Measurements from ENCODE around the gene ENPP1. TPM values are rescaled to one million over a fixed set of nuclear protein-coding genes. Genes with fewer than 3 reads are reported as not detected.

ENPP1 gene
- total RNA-seq, 3 donors from 2014 or later (not counting 1 experiment from before 2014, with no cell fraction given), result 0.45 to 0.85 (median 0.83) TPM

DNA sequence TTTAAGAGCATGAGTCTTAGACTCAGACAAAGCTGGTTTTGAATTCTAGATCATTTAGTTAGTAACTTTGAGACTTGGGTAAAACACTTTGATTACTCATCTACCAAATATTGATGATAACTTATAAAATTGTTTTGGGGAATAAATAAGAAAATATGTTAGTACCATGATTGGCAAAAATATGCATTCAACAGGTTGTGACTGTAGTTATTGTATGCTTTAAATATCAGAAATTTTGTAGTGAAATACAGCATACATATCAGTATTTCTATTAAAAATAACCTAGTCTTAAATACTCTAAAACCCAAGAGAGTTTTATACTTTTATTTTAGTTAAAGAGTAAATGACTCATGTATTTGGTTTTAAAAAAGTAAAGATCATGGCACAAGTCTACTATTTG, 68.7 kb downstream of the ENPP1 start:
- Histone ChIP-seq H3K27ac (ENCODE audit: low read length) (no peak overlapping the region), H3K4me3 (ENCODE audit: low read length) (no peak overlapping the region), H3K27me3 (ENCODE audit: control insufficient read depth, insufficient read depth, low read length) (no peaks in the 10 kb centered on the region), H3K36me3 (ENCODE audit: control insufficient read depth, insufficient read depth, low read length) (no peaks in the 10 kb centered on the region), H3K4me1 (ENCODE audit: control insufficient read depth, insufficient read depth, low read length) (no peaks in the 10 kb centered on the region), H3K9me3 (ENCODE audit: control insufficient read depth, insufficient read depth, low read length) (no peaks in the 10 kb centered on the region)
- no peaks in the 10 kb centered on the region for H3K4me1 Mint-ChIP-seq
- H3K36me3 Mint-ChIP-seq, result no peaks in the 10 kb centered on the region
- no peaks in the 10 kb centered on the region for H3K9me3 Mint-ChIP-seq
- intact Hi-C loops (cut with micrococcal nuclease), result no loop called here
- ATAC-seq, result no peak
- DNase-seq, result no peak
- no peak overlapping the region for H3K4me3 Mint-ChIP-seq
- TF ChIP-seq, protein P1, sequence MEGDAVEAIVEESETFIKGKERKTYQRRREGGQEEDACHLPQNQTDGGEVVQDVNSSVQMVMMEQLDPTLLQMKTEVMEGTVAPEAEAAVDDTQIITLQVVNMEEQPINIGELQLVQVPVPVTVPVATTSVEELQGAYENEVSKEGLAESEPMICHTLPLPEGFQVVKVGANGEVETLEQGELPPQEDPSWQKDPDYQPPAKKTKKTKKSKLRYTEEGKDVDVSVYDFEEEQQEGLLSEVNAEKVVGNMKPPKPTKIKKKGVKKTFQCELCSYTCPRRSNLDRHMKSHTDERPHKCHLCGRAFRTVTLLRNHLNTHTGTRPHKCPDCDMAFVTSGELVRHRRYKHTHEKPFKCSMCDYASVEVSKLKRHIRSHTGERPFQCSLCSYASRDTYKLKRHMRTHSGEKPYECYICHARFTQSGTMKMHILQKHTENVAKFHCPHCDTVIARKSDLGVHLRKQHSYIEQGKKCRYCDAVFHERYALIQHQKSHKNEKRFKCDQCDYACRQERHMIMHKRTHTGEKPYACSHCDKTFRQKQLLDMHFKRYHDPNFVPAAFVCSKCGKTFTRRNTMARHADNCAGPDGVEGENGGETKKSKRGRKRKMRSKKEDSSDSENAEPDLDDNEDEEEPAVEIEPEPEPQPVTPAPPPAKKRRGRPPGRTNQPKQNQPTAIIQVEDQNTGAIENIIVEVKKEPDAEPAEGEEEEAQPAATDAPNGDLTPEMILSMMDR (IDR thresholded peaks at IDR 0.05), result no peak
- H3K27me3 Mint-ChIP-seq (ENCODE audit: low read depth in 2 of 2), result no peaks in the 10 kb centered on the region
- no peak overlapping the region for H3K27ac Mint-ChIP-seq

DNA sequence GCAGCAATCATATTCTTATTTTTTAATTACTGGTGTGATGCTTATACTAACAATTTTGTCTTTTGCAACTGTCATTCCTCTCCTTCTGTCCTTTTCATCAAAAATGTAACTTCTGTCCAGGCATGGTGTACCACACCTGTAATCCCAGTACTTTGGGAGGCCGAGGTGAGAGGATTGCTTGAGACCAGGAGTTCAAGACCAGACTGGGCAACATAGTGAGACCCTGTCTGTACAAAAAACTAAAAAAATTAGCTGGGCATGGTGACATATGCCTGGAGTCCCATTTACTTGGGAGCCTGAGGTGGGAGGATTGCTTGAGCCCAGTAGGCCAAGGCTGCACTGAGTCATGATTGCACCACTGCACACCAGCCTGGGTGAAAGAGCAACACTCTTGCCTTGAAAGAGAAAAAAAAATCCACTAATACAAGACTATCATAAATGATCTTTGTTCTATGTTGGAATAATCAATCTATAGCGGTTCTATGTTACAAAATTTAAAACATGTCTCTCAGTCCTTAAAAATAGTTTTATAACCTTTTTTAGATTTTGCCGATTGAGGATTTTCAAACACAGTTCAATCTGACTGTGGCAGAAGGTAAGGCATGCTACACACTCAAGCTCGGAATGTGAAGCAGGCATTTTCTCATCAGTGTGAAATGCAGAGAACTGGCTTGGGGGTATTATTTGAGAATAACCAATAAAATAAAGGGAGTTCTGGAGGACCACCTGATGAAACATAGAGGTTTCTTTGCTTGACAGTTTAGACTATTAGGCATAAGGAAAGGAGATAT, 70.4 kb downstream of the ENPP1 start:
- Histone ChIP-seq H3K27me3 (ENCODE audit: control insufficient read depth, insufficient read depth, low read length) (no peaks in the 10 kb centered on the region), H3K4me3 (ENCODE audit: low read length) (no peak overlapping the region), H3K36me3 (ENCODE audit: control insufficient read depth, insufficient read depth, low read length) (no peaks in the 10 kb centered on the region), H3K27ac (ENCODE audit: low read length) (no peak overlapping the region), H3K4me1 (ENCODE audit: control insufficient read depth, insufficient read depth, low read length) (no peaks in the 10 kb centered on the region), H3K9me3 (ENCODE audit: control insufficient read depth, insufficient read depth, low read length) (no peaks in the 10 kb centered on the region)
- ATAC-seq (no peak), DNase-seq (no peak)
- intact Hi-C loops (cut with micrococcal nuclease), result no loop called here
- Mint-ChIP-seq H3K36me3 (no peaks in the 10 kb centered on the region), H3K27ac (no peak overlapping the region), H3K4me3 (no peak overlapping the region), H3K4me1 (no peaks in the 10 kb centered on the region), H3K27me3 (ENCODE audit: low read depth in 2 of 2) (no peaks in the 10 kb centered on the region), H3K9me3 (no peaks in the 10 kb centered on the region)
- TF ChIP-seq, protein P1 (IDR thresholded peaks at IDR 0.05), result no peak
- 89% methylated on average over 4 of the region's 4 CpGs for WGBS (ENCODE audit: insufficient coverage)

DNA sequence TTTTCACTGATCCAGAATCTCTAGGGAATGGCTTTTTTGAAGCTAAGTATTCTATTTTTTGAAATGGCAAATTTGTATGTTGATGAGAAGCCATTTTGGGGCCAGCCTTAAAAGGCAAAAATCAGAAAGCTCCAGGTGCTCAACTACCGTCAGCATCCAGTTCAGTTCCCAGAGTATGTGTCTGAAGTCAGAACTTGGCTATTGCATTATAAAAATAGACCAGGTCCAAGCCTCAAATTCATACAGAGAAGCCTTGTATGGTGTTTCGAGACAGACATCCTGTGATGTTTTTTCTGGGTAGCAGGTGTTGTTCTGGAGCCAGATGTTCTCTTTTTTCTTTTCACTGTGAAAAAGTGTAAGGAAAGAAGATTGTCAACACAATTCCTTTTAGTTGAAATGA, 75.2 kb downstream of the ENPP1 start:
- Mint-ChIP-seq H3K36me3 (no peaks in the 10 kb centered on the region), H3K9me3 (no peaks in the 10 kb centered on the region), H3K4me1 (no peaks in the 10 kb centered on the region), H3K4me3 (no peak overlapping the region), H3K27ac (no peak overlapping the region), H3K27me3 (ENCODE audit: low read depth in 2 of 2) (no peaks in the 10 kb centered on the region)
- no peaks in the 10 kb centered on the region for H3K27me3 ChIP-seq (ENCODE audit: control insufficient read depth, insufficient read depth, low read length)
- H3K9me3 ChIP-seq (ENCODE audit: control insufficient read depth, insufficient read depth, low read length), result no peaks in the 10 kb centered on the region
- ATAC-seq (no peak), DNase-seq (no peak)
- no peaks in the 10 kb centered on the region for H3K36me3 ChIP-seq (ENCODE audit: control insufficient read depth, insufficient read depth, low read length)
- WGBS (ENCODE audit: insufficient coverage), result 100% methylated on average over 2 of the region's 2 CpGs
- no peak overlapping the region for H3K27ac ChIP-seq (ENCODE audit: low read length)
- TF ChIP-seq, protein P1 (IDR thresholded peaks at IDR 0.05), result no peak
- intact Hi-C loops (cut with micrococcal nuclease), result no loop called here
- H3K4me1 ChIP-seq (ENCODE audit: control insufficient read depth, insufficient read depth, low read length), result no peaks in the 10 kb centered on the region
- H3K4me3 ChIP-seq (ENCODE audit: low read length), result no peak overlapping the region

DNA sequence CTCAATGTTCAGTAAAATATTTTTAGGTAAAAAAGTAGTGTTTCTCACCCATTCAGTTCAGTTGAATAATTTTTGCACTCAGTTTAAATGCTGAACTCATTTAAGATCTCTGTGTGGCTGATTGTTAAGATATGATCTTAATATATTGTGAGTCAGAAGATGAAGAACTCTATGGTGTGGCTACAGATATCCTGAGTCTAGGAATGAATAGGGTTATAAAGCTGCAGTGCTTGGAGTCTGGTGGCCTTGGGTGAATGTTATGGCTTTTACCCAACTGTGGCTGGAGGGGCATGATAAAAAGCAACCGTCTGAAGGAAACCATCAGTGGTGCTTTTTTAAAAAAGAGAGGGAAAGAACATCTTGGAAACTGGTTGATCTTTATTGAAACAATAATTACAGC, 77.4 kb downstream of the ENPP1 start:
- Histone ChIP-seq H3K9me3 (ENCODE audit: control insufficient read depth, insufficient read depth, low read length) (no peaks in the 10 kb centered on the region), H3K36me3 (ENCODE audit: control insufficient read depth, insufficient read depth, low read length) (no peaks in the 10 kb centered on the region), H3K27ac (ENCODE audit: low read length) (no peak overlapping the region), H3K4me1 (ENCODE audit: control insufficient read depth, insufficient read depth, low read length) (no peaks in the 10 kb centered on the region), H3K4me3 (ENCODE audit: low read length) (no peak overlapping the region), H3K27me3 (ENCODE audit: control insufficient read depth, insufficient read depth, low read length) (no peaks in the 10 kb centered on the region)
- no peaks in the 10 kb centered on the region for H3K36me3 Mint-ChIP-seq
- 90% methylated on average over 1 of the region's 1 CpG for WGBS (ENCODE audit: insufficient coverage)
- no peaks in the 10 kb centered on the region for H3K9me3 Mint-ChIP-seq
- H3K4me3 Mint-ChIP-seq, result no peak overlapping the region
- no peaks in the 10 kb centered on the region for H3K4me1 Mint-ChIP-seq
- intact Hi-C loops (cut with micrococcal nuclease), result no loop called here
- H3K27me3 Mint-ChIP-seq (ENCODE audit: low read depth in 2 of 2), result peaks cover 0 to 7% of the 10 kb centered on the region in 2 donors
- no peak overlapping the region for H3K27ac Mint-ChIP-seq
- no peak for DNase-seq
- no peak for ATAC-seq
- TF ChIP-seq, protein P1 (IDR thresholded peaks at IDR 0.05), result no peak

All from natural killer cell (primary cell).